ENCODE results near the gene PATJ.

DNA sequence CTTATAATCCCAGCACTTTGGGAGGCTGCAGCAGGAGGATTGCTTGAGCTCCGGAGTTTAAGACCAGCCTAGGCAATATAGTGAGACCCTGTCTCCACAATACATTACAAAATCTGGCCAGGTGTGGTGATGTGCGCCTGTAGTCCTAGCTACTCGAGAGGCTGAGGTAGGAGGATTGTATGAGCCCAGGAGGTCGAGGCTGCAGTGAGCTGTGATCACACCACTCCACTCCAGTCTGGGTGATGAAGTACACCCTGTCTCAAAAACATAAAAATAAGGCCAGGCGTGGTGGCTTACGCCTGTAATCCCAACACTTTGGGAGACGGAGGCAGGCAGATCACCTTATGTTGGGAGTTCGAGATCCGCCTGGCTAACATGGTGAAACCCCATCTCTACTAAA is 480.0 kb downstream of the PATJ start:
- no peak for TF ChIP-seq POLR2A (IDR thresholded peaks at IDR 0.05)
- no peak for TF ChIP-seq CTCF (IDR thresholded peaks at IDR 0.05)

All from testis (tissue), 2 donors.